Measurements from ENCODE around the gene RAVER1.
"Not testable (repeated sequence)": the region's sequence is repeated elsewhere in the genome, so short reads cannot be mapped to it uniquely, and the experiment has no call there.

The RAVER1 gene, protein sequence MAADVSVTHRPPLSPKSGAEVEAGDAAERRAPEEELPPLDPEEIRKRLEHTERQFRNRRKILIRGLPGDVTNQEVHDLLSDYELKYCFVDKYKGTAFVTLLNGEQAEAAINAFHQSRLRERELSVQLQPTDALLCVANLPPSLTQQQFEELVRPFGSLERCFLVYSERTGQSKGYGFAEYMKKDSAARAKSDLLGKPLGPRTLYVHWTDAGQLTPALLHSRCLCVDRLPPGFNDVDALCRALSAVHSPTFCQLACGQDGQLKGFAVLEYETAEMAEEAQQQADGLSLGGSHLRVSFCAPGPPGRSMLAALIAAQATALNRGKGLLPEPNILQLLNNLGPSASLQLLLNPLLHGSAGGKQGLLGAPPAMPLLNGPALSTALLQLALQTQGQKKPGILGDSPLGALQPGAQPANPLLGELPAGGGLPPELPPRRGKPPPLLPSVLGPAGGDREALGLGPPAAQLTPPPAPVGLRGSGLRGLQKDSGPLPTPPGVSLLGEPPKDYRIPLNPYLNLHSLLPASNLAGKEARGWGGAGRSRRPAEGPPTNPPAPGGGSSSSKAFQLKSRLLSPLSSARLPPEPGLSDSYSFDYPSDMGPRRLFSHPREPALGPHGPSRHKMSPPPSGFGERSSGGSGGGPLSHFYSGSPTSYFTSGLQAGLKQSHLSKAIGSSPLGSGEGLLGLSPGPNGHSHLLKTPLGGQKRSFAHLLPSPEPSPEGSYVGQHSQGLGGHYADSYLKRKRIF

DNA sequence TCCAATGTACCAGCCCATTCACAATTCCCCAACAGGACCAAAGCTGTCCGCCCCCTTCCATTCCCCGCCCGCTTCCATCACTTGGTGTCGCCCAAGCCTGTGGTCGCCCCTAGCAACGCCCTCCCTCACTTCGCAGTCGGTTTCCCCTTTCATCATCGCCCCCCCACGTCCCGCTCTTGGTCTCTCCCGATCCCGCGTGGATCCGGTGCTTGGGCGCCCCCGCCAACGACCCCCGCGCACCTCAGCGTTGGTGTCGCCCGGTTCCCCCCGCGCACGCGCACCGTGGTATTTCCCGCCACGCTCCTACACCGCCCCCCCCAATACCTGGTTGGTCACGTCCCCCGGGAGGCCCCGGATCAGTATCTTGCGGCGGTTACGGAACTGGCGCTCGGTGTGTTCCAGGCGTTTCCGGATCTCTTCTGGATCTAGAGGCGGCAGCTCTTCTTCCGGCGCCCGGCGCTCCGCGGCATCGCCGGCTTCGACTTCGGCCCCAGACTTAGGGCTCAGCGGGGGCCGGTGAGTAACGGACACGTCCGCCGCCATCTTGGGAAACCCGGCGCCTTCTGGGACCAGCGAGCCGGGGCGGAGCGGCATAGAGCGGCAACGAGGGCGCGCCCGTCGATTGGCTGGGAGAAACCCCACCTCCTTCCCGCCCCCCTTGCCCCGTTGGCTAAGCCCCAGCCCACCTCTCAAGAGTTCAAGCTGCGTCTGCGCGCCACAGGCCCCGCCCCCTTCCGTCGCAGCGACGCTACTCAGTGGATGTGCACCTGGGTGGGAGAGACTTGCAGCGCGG, at the start of gene RAVER1:
Gene RAVER1, minus strand, starts transcription at position 565 of the 793 bp plus-strand sequence. Its CDS starts 22 bp downstream, at position 543.
- peak; percentile 82 to 98 (median 95) for DNase-seq

DNA sequence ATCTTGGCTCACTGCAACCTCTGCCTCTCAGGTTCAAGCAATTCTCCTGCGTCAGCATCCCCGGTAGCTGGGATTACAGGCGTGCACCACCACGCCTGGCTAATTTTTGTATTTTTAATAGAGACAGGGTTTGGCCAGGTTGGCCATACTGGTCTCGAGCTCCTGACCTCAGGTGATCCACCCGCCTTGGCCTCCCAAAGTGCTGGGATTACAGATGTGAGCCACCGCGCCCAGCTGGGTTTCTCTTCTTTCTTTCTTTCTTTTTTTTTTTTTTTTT, 49.8 kb upstream of the RAVER1 start:
- not testable (repeated sequence) for DNase-seq

DNA sequence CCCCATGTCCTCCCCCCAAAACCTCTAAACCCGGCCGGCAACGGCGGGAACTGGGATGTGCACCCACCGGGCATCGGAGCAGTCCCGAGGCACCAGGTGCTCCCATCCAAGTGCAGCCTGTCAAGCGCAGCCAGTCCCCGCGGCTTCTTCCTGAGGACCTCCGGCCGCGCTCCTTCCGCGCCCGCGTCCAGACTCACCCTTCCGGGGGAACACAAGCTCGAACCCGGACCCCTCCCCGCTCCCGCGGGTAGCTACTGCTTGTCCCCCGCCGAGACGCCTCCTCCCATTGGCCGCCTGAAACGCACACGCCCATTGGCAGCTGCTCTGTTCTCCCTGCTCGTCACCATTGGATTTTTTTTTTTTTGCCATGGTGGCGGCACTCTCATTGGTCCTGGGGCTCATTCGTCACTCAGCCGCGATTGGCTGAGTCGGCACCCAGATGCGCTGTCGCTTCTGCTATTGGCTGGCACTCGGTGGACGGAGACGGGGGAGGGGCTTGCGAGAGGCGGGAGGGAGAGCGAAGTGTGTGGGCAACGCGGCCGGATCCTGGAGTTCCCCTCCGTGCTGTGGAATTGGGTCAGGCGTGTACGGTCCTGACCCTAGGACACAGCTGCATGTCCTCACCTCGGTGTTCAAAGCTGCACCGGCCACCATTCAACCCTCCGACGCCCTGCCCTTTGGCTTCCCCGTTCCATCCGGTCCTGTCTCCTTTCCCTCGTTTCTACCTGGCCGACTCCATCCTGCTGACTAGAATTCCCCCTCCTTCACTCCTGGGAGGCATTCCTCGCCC, 47.2 kb upstream of the RAVER1 start, which contains the start of gene TYK2:
Gene TYK2, minus strand, starts transcription at position 260 of the 790 bp plus-strand sequence. CDS start 2,166 bp downstream, outside the sequence.
- DNase-seq, result peak; percentile 87 to 100 (median 96)

DNA sequence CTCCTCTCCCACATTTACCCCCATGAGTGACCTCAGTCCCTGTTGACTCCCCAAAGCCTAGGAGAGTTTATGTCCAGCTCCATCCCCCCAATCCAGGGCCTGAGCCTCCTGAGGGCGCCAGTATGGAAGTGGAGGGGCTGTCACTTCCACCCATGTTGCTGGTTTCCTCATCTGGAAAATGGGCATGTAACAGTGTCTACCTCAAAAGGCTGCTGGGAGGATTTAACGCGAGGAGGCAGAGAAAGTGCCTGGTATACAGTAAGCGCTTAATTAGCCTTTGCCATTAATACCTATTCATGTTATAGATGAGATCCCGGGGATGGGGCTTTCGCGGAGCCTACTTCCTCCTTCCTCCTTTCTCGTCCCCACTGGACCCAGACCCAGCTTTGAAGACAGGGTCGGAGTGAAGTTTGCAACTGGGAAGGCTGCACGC, 46.6 kb upstream of the RAVER1 start:
- no peak for DNase-seq

DNA sequence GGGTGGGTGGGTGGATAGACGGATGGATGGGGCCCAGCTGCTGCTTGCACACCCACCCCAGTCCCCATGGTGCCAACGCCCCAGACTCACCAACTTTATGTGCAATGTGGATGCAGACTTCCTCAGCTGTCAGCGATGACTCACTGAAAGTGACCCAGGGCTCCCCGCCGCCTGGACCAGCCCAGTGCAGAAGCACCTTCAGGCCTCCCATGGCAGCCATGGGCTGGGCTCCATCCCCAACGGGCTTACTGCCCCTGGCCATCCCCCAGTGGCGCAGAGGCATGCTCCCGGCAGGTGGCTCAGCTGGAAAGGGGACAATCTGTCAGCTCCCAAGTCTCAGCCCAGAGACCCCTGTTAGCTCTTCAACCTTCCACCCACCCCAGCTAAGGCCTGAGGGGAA, 44.8 kb upstream of the RAVER1 start:
- no peak for DNase-seq

DNA sequence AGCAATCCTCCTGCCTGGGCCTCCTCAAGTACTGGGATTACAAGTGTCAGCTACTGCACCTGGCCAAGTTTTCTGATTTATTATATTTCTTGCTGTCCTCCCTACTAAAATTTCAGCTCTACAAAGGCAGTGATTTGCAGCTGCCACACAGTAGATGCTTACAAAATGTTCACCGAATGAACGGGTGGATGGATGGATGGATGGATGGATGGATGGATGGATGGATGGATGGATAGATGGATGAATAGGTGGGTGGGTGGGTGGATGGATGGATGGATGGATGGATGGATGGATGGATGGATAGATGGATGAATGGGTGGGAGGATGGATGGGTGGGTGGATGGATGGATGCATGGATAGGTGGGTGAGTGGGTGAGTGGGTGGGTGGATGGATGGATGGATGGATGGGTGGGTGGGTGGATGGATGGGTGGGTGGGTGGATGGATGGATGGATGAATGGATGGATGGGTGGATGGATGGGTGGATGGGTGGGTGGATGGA, 43.9 kb upstream of the RAVER1 start:
- DNase-seq, result not testable (repeated sequence)

DNA sequence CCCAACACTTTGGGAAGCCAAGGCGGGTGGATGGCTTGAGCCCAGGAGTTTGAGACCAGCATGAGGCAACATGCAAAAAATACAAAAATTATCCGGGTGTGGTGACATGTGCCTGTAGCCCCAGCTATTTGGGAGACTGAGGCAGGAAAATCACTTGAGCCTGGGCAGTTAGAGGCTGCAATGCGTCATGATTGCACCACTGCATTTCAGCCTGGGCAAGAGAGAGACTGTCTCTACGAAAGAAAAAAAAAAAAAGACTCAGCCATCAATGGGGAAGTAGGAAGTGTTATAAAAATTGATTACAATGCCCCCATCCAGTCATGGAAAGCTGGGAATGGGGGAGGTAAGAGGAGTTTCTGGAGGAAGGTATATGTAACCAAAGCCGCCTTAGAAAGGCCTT, 41.6 kb upstream of the RAVER1 start:
- DNase-seq, result no peak

DNA sequence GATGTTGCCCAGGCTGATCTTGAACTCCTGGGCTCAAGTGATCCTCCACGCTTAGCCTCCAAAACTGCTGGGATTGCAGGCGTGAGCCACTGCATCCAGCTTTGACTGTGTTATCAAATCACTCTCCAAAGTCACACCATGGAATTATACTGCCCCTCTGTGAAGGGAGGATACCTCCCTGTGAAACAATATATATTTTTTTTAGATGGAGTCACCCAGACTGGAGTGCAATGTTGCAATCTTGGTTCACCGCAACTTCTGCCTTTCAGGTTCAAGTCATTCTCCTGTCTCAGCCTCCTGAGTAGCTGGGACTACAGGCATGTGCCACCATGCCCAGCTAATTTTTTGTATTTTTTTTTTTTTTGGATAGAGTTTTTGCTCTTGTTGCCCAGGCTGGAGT, 39.4 kb upstream of the RAVER1 start:
- DNase-seq, result peak in 1 of 51 donors; percentile 13

DNA sequence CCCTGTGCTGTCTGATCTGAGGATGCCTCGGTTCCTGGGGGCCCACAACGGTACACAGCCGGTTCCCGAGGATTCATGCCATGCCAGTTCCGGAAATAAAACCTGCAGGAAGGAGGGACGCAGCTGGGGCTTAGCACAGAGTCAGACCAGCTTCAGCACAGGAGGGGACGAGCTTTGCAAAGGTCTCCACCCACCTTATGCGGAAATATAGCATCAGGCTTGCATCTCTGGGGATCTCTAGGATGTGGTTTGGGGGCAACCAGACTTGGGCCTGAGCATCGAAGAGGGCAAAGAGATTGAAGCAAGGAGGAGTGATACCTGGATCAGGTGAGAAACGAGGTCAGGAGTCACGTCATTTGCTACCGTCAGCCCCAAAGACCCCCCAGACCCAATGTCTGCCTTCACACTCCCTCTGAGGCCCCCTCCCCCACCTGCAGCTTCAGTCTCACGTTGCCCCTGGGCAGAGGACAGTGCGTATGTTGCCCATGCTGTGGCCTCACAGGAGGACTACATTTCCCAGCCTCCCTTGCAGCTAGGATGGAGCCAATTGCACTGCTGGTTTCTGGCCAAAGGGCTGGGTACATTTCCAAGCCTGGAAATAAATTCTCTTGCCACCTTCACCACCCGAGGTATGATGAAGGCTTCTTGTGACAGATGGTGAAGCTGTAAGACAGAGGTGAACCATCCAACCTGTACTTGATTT, 34.9 kb upstream of the RAVER1 start:
- no peak for DNase-seq

DNA sequence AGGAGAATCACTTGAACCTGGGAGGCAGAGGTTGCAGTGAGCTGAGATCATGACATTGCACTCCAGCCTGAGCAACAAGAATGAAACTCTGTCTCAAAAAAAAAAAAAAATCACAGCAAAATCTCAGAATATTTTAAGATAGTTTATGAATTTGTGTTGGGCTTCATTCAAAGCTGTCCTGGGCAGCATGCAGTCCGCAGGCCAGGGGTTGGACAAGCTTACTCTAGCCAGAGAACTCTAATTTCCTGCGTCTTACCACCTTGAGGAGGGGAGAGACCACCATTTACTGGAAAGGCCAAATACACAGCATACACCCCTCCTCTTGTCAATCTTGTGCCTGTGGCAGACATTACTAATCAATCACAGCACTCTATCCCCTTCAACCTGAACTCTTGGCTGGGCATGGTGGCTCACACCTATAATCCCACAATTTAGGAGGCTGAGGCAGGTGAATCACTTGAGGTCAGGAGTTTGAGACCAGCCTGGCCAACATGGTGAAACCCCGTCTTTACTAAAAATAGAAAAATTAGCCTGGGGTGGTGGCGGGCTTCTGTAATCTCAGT, 33.7 kb upstream of the RAVER1 start:
- DNase-seq, result not testable (repeated sequence)

DNA sequence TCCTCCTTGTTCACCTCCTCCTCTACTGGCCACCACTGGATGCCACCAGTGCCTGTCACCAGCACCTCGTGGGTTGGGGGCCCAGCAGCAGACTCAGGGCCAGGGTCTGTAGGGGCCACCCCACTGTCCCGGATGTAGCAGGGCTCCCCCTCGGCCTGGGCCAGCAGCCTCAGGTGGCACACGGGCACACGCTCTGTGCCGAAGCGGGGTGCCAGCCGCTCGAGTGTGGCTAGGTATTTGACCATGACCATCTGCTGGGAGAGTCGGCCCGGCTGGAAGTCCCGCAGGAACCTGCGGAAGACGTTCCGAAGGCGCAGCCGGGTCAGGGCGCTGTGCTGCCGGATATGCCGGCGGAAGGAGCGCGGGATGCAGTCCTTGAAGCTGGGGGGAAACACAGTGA, 32.2 kb upstream of the RAVER1 start:
- no peak for DNase-seq

DNA sequence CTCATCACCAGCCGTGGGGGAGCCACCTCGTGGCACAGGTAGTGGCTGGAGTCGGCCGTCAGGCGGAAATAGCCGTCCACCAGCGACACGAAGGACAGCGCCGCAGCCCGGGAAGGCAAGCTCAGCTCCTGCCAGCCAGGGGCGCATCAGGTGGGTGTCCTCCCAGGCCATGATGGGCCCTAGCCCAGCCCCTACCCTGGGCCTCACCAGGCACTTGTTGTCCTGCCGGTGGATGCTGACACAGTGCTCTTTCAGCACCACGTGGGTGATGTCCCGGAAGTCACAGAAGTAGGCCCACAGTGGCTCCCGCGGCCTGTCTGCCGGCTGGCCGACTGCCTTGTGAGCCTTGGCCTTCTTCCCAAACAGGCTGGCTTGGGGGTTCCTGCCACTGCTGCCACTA, 31.3 kb upstream of the RAVER1 start:
- peak in 39 of 51 donors; percentile 0 to 76 (median 34) for DNase-seq

DNA sequence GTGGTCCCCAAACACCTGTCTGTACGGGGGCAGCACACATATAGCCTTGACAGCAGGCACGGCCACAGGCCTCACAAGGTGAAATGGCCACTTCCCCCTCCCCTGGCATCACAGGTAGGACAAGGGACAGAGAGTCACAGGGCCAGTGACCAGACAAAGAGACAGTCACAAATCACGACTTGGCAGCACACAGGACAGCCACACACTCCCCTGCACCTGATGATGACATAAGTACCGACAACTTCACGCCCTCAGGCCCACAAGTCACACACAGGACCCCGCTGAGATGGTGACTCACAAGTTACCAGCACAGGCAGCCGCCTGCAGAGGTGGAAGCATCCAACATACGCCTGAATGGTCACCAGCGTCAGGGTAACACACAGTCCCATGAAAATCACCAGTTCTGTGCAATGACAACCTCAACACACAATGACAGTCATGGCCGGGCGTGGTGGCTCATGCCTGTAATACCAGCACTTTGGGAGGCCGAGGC, 30.5 kb upstream of the RAVER1 start:
- peak in 1 of 51 donors; percentile 39 for DNase-seq

DNA sequence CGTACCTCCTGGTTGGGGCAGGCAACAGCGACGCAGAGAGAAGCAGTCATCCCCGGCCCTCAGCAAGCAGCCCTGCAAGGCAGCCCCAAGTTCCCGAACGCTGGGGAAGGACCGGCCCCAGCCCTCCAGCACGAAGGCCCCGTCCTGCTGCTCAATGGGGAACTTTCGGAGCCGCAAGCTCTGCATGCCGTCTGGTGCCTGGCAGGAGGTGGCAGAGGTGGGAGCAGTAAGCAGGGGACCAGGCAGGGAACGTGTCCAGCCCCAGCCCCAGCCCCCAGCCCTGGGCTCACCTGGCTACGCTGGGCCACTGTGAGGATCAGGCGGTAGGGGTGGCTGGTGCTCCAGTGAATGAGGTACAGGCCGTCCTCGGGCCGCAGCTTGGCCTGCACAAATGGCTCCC, 28.9 kb upstream of the RAVER1 start:
- DNase-seq, result no peak

DNA sequence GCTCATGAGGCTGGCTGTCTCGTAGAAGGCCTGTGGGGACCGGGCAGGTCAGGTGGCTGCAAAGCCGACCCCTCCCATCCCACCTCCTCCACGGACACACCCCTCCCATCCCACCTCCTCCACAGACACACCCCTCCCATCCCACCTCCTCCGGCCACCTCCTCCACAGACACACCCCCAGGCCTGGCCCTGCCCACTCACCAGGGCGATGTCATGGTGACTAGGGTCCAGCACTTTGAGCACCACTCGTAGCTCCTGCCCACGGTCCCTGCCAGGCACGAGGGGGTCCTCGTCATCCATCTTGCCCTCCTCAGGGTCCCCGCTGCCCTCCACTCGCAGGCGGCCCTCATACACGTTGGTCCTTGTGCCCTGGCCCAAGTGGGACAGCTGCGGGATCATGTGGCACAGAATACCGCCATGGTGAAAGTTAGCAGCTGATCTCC, 28.3 kb upstream of the RAVER1 start:
- DNase-seq, result no peak

DNA sequence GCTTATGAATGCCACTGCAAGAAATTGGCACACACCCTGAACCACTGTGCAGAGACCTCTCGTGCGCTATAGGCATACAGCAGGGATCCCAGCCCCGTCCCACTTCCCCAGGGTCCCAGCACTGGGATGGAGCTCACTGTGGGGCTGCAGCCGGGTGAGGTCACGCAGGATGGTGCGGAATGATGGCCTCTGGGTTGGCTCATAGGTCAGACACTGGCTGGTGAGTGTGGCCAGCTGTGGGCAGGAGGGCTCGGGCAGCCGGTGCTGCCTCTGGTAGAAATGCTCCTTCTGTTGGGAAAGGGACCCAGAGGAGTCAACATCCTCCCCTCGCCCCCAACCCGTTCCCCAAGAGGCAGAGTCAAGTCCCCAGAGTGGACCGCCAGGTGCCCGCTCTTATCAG, 23.1 kb upstream of the RAVER1 start:
- no peak for DNase-seq

DNA sequence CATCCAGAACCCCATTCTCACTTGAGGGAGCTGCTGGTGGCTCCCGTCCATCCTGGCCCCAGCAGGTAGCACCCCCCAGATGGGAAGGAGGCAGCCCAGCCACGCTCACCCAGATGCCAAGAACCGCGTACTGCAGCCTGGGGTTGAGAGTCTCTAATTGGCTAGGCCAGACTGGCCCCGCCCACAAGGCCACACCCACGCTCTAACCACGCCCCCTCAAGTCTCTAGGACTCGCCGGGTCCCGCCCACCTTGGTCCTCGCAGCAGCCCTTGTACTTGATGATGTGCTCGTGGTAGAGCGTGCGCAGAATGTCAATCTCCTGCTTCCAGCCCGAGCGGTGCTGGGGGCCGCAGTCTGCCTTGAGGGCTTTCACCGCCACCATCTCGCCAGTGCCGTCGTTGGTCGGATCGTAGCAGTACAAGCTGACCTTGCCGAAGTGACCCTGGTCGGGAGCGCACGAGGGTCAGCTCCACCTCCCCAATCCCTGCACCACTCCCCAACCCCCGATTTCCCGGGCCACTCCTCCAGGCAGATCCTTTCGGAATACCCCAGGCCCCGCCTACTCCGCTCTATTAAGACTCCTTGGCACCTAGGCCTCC, 20.6 kb upstream of the RAVER1 start:
- no peak for DNase-seq

DNA sequence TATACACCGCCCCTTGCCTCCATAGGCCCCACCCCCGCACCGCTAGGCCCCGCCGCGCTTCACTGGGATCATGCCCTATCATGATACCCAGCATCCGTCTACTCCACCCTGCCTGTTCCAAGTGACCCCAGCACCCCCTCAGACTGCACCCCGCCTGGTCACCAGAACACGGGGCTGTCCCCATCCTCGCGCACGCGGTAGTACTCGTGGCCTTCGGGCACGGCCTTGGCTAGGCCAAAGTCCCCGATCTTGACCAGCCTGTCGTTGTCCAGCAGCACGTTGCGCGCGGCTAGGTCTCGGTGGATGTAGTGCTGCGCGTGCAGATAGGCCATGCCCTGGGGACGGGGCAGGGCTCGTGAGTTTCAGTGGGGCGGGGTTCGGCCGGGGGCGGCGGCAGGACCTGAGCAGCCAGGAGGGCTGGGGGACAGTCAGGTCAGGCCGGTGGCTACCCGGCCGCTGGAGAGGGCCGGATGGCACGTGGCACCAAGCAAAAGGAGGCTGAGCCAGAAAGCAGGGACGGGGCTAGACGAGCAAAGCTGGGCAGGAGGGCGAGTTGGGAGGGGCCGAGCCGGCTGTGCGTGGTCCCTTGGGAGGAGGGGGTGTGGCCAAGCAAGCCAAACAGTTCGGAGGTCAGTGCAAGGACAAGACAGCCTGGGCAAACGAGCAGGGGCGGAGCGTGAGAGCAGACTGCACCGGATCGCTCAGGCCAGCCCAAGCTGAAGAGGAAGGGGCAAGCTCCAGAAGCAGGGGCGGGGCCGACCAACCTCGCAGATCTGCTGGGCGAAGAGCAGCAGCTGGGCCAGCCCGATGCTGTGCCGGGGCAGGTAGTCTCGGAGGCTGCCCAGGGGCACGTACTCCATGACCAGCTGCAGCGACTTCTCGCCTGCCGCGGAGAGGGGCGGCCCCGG, 19.7 kb upstream of the RAVER1 start:
- DNase-seq, result no peak
